NB4 (cell line): ENCODE measurements around the gene KRTAP5-4.

ENCODE experiments used
- MYC ChIP-seq: IDR thresholded peaks from 2 replicates; pipeline ENCODE4 v1.6.1; 2011; ENCODE audit warnings: low read depth, low read length
- POLR2A ChIP-seq: IDR thresholded peaks from 2 replicates; pipeline ENCODE4 v1.6.1; 2011; ENCODE audit warnings: mild to moderate bottlenecking; ENCODE audit not compliant: insufficient read length; ENCODE audit errors: extremely low read depth
- TF ChIP-seq, protein P1 (sequence below): IDR thresholded peaks from one replicate; pipeline ENCODE4 v1.5.1; 2012; ENCODE audit warnings: low read depth, low read length

DNA sequence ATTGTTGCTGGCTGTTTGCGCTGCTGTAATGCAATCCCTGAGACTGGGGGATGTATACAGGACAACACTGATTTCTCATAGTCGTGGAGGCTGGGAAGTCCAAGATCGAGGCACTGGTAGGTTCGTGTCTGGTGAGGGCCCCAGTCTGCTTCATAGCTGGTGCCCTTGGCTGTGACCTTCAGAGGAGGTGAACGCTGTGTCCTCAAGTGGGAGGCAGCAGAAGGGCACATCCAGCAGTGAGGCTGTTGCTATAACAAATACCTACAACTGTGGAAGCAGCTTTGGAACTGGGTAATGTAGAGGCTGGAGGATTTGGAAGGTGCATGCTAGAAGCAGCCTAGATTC lies 29.0 kb upstream of the KRTAP5-4 start:
- no peak for TF ChIP-seq POLR2A
- TF ChIP-seq, protein P1, sequence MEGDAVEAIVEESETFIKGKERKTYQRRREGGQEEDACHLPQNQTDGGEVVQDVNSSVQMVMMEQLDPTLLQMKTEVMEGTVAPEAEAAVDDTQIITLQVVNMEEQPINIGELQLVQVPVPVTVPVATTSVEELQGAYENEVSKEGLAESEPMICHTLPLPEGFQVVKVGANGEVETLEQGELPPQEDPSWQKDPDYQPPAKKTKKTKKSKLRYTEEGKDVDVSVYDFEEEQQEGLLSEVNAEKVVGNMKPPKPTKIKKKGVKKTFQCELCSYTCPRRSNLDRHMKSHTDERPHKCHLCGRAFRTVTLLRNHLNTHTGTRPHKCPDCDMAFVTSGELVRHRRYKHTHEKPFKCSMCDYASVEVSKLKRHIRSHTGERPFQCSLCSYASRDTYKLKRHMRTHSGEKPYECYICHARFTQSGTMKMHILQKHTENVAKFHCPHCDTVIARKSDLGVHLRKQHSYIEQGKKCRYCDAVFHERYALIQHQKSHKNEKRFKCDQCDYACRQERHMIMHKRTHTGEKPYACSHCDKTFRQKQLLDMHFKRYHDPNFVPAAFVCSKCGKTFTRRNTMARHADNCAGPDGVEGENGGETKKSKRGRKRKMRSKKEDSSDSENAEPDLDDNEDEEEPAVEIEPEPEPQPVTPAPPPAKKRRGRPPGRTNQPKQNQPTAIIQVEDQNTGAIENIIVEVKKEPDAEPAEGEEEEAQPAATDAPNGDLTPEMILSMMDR = no peak
- TF ChIP-seq MYC = no peak
